Measurements from ENCODE around the gene TMED6.

GRCh38 chr16:69348222-69348621 lies 3.4 kb downstream of the TMED6 start:
- TF ChIP-seq EZH2 (IDR thresholded peaks at IDR 0.05; ENCODE audit: low read depth, unreplicated experiment) (no peak), CTCF (conservative IDR thresholded peaks at IDR 0.05; ENCODE audit: low read depth in 2 of 2) (no peak), EZH2phosphoT487 (IDR thresholded peaks at IDR 0.05; ENCODE audit: unreplicated experiment) (no peak), JUNB (IDR thresholded peaks at IDR 0.05; ENCODE audit: unreplicated experiment) (no peak)

Data from GM23338 (cell line).